ENCODE data around the gene MLST8.

- no peak for TF ChIP-seq CTCF (IDR thresholded peaks at IDR 0.05; ENCODE audit: extremely low read depth in 1 of 2, insufficient read depth in 1 of 2, low read depth in 1 of 2, low read length in 2 of 2)
- no peak for TF ChIP-seq EZH2 (IDR thresholded peaks at IDR 0.05; ENCODE audit: borderline replicate concordance, low read depth, low read length, severe bottlenecking)
- no peak for TF ChIP-seq POLR2A (IDR thresholded peaks at IDR 0.05; ENCODE audit: low read depth, low read length)
- TF ChIP-seq JUN (IDR thresholded peaks at IDR 0.05; ENCODE audit: borderline replicate concordance, insufficient read depth, insufficient read length, low read depth) = no peak
- no peak for TF ChIP-seq MAX (IDR thresholded peaks at IDR 0.05; ENCODE audit: insufficient read depth, insufficient read length)
- no peak for TF ChIP-seq MYC (IDR thresholded peaks at IDR 0.05; ENCODE audit: low read depth, low read length)
- TF ChIP-seq POLR2AphosphoS5 (IDR thresholded peaks at IDR 0.05; ENCODE audit: insufficient read depth, low read depth, low read length) = no peak
- no peak for TF ChIP-seq FOS (IDR thresholded peaks at IDR 0.05; ENCODE audit: borderline replicate concordance, insufficient read depth, low read length)
Observed at GRCh38 chr16:2159175-2159838, 45.9 kb upstream of the MLST8 start.

Data from endothelial cell of umbilical vein (primary cell).